Tibial nerve (tissue), 4 donors: ENCODE measurements around the gene CEP76. TPM values are rescaled to one million over a fixed set of nuclear protein-coding genes. Genes with fewer than 3 reads are reported as not detected.
A peak's percentile ranks its signal among the peaks of the same experiment; 100 is the strongest.

Experiments used
- DNase-seq, 2 donors: peaks; one replicate each; pipeline ENCODE4 v3.0.0-alpha.2; 2019; ENCODE audit warnings: low spot score in 2 of 2
- H3K27ac ChIP-seq, 4 donors: fragments of 200-600 bp; sonication (generic) in 3 of 4; one replicate each; pipeline ENCODE4 v1.5.1; 2017 to 2019; ENCODE audit warnings: mild to moderate bottlenecking in 1 of 4
- H3K27me3 ChIP-seq, 2 donors: fragments of 200-600 bp; sonication (generic) in 1 of 2; one replicate each; pipeline versions ENCODE4 v1.5.1 to v1.6.0; 2017 to 2019
- H3K36me3 ChIP-seq, 3 donors: fragments of 200-600 bp; sonication (generic); one replicate each; pipeline ENCODE4 v1.5.1; 2018 to 2019
- H3K4me1 ChIP-seq, 4 donors: fragments of 200-600 bp; sonication (generic) in 3 of 4; one replicate each; pipeline ENCODE4 v1.5.1; 2017 to 2019
- H3K4me3 ChIP-seq, 4 donors: fragments of 200-600 bp; sonication (generic) in 3 of 4; one replicate each; pipeline ENCODE4 v1.5.1; 2017 to 2019; ENCODE audit warnings: mild to moderate bottlenecking in 1 of 4, moderate library complexity in 1 of 4
- H3K9me3 ChIP-seq, 4 donors: fragments of 200-600 bp; sonication (generic) in 3 of 4; one replicate each; pipeline ENCODE4 v1.5.1; 2017 to 2019
- CTCF ChIP-seq, 5 experiments: fragments of 200-600 bp in 3 of 5; fragments of 450-650 bp in 2 of 5; sonication (generic) in 3 of 5; IDR thresholded peaks; one replicate each; pipeline ENCODE4 v1.5.1; 2016 to 2019; ENCODE audit warnings: antibody characterized with exemption in 5 of 5, mild to moderate bottlenecking in 3 of 5, moderate library complexity in 2 of 5
- EP300 ChIP-seq, 2 donors: sonication (generic); formaldehyde crosslinking; IDR thresholded peaks; one replicate each; pipeline ENCODE4 v1.6.1; 2017; ENCODE audit warnings: antibody characterized with exemption in 2 of 2, mild to moderate bottlenecking in 1 of 2
- POLR2A ChIP-seq, 2 donors: fragments of 450-650 bp; IDR thresholded peaks; one replicate each; pipeline ENCODE4 v1.6.1; 2017; ENCODE audit warnings: antibody characterized with exemption in 2 of 2, mild to moderate bottlenecking in 2 of 2, moderate library complexity in 2 of 2
- WGBS, 2 donors: methylation state at CpG; one replicate each; pipeline ENCODE4 v1.1.5; 2018; 5-methylcytosine and 5-hydroxymethylcytosine counted together
- total RNA-seq, 4 donors: library from RNA; depleted of rRNA; stranded (reverse); fragments of >200 nt; gene quantifications; one replicate each; pipeline ENCODE4 v1.1.0, GENCODE V29; 2016

Gene CEP76
- total RNA-seq, 4 donors from 2014 or later = 3.1 to 13.6 (median 9.8) TPM

GRCh38 chr18:12703664-12704063 lies 1.1 kb upstream of the CEP76 start:
- TF ChIP-seq EP300 (IDR thresholded peaks at IDR 0.05) (no peak), CTCF (IDR thresholded peaks at IDR 0.05) (no peak), POLR2A (IDR thresholded peaks at IDR 0.05) (no peak)
- Histone ChIP-seq H3K36me3 (peaks cover 0 to 26% (median 6%) of the 10 kb centered on the region in 3 donors), H3K4me1 (peaks cover 0 to 40% (median 20%) of the 10 kb centered on the region in 4 donors), H3K27ac (peak overlapping the region in 3 of 4 donors; percentile 92 to 99 (median 92)), H3K9me3 (no peaks in the 10 kb centered on the region), H3K4me3 (peak overlapping the region; percentile 63 to 80 (median 70)), H3K27me3 (no peaks in the 10 kb centered on the region)
- WGBS, 2 donors = 0 to 1% methylated on average over 2 of the region's 2 CpGs
- no peak for DNase-seq

GRCh38 chr18:12703096-12703567 lies 609 bp upstream of the CEP76 start:
- Histone ChIP-seq H3K4me1 (peaks cover 0 to 40% (median 20%) of the 10 kb centered on the region in 4 donors), H3K9me3 (no peaks in the 10 kb centered on the region), H3K27me3 (no peaks in the 10 kb centered on the region), H3K27ac (peak overlapping the region; percentile 89 to 99 (median 92)), H3K4me3 (peak overlapping the region; percentile 63 to 80 (median 70)), H3K36me3 (peaks cover 0 to 21% (median 6%) of the 10 kb centered on the region in 3 donors)
- TF ChIP-seq EP300 (IDR thresholded peaks at IDR 0.05) (no peak), CTCF (IDR thresholded peaks at IDR 0.05) (no peak), POLR2A (IDR thresholded peaks at IDR 0.05) (no peak)
- 0% methylated on average over 26 to 28 of the region's 28 CpGs for WGBS, 2 donors
- DNase-seq = no peak

- Histone ChIP-seq H3K36me3 (peaks cover 0 to 1% (median 0%) of the 10 kb centered on the region in 3 donors), H3K27me3 (no peaks in the 10 kb centered on the region), H3K4me3 (peak overlapping the region in 2 of 4 donors; percentile 67 to 80), H3K4me1 (peaks cover 0 to 40% (median 20%) of the 10 kb centered on the region in 4 donors), H3K27ac (no peak overlapping the region), H3K9me3 (no peaks in the 10 kb centered on the region)
- TF ChIP-seq POLR2A (IDR thresholded peaks at IDR 0.05) = no peak
- no peak for TF ChIP-seq EP300 (IDR thresholded peaks at IDR 0.05)
- no peak for TF ChIP-seq CTCF (IDR thresholded peaks at IDR 0.05)
- 84 to 89% methylated on average over 3 of the region's 3 CpGs for WGBS, 2 donors
- no peak for DNase-seq
Measured at GRCh38 chr18:12701161-12701560, 1.4 kb downstream of the CEP76 start.

GRCh38 chr18:12699747-12700146 lies 2.8 kb downstream of the CEP76 start:
- no peaks in the 10 kb centered on the region for H3K9me3 ChIP-seq
- no peaks in the 10 kb centered on the region for H3K27me3 ChIP-seq
- TF ChIP-seq CTCF (IDR thresholded peaks at IDR 0.05) = no peak
- no peak for TF ChIP-seq EP300 (IDR thresholded peaks at IDR 0.05)
- no peak for TF ChIP-seq POLR2A (IDR thresholded peaks at IDR 0.05)
- H3K27ac ChIP-seq = no peak overlapping the region
- peaks cover 0 to 31% (median 19%) of the 10 kb centered on the region in 4 donors for H3K4me1 ChIP-seq
- no peak for DNase-seq
- H3K4me3 ChIP-seq = no peak overlapping the region
- H3K36me3 ChIP-seq = no peaks in the 10 kb centered on the region
- WGBS, 2 donors = 85 to 88% methylated on average over 2 of the region's 2 CpGs

GRCh38 chr18:12694032-12694431 lies 8.5 kb downstream of the CEP76 start:
- WGBS, 2 donors = 52 to 67% methylated on average over 2 of the region's 2 CpGs
- Histone ChIP-seq H3K36me3 (peaks cover 0 to 31% (median 0%) of the 10 kb centered on the region in 3 donors), H3K27ac (no peak overlapping the region), H3K27me3 (no peaks in the 10 kb centered on the region), H3K4me1 (no peaks in the 10 kb centered on the region), H3K4me3 (no peak overlapping the region), H3K9me3 (no peaks in the 10 kb centered on the region)
- TF ChIP-seq CTCF (IDR thresholded peaks at IDR 0.05) (no peak), EP300 (IDR thresholded peaks at IDR 0.05) (no peak), POLR2A (IDR thresholded peaks at IDR 0.05) (no peak)
- DNase-seq = no peak
